ENCODE data around the gene TRPV3.

TRPV3 gene

DNA sequence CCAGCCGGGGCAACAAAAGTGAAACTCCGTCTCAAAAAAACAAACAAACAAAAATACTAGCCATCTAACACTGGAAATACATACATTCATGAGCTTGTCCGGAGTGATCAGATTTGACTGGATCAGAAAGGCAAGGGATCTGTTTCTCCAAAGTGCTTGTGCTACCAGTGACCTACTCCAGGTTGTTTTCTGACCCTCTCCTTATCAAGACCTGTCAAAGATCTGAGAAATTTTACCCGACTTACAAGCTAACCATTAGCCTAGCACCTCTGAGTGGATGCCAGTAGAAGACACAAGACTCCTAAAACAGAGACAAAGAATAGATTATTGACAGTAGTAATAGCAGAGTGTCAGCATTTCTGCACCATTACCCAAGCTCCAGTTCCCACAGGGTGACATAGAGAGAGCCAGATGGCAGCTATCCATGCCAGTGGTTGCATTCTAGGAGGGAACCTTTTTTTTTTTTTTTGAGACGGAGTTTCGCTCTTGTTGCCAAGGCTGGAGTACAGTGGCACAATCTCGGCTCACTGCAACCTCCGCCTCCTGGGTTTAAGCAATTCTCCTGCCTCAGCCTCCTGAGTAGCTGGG, 72.0 kb downstream of the TRPV3 start:
- DNase-seq (ENCODE audit: low spot score) = no peak
- TF ChIP-seq, protein P1, sequence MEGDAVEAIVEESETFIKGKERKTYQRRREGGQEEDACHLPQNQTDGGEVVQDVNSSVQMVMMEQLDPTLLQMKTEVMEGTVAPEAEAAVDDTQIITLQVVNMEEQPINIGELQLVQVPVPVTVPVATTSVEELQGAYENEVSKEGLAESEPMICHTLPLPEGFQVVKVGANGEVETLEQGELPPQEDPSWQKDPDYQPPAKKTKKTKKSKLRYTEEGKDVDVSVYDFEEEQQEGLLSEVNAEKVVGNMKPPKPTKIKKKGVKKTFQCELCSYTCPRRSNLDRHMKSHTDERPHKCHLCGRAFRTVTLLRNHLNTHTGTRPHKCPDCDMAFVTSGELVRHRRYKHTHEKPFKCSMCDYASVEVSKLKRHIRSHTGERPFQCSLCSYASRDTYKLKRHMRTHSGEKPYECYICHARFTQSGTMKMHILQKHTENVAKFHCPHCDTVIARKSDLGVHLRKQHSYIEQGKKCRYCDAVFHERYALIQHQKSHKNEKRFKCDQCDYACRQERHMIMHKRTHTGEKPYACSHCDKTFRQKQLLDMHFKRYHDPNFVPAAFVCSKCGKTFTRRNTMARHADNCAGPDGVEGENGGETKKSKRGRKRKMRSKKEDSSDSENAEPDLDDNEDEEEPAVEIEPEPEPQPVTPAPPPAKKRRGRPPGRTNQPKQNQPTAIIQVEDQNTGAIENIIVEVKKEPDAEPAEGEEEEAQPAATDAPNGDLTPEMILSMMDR (IDR thresholded peaks at IDR 0.05; ENCODE audit: extremely low read depth, missing control alignments) = no peak

DNA sequence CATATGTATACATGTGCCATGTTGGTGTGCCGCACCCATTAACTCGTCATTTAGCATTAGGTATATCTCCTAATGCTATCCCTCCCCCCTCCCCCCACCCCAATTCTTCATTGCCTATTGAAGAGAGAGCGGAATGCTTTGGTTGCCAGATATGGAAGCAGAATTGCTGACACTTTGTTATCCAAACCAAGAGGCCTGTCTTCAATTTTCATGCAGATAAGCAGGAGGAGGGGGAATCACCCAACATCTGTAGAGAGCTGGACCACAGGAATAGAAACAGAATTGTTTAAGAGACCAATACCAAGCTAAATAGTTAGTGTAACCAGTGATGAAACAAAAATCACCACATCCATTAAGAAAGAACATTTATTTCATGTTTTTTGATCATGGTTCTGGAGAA, 74.8 kb downstream of the TRPV3 start:
- TF ChIP-seq, protein P1 (IDR thresholded peaks at IDR 0.05; ENCODE audit: extremely low read depth, missing control alignments) = no peak
- DNase-seq (ENCODE audit: low spot score) = no peak

DNA sequence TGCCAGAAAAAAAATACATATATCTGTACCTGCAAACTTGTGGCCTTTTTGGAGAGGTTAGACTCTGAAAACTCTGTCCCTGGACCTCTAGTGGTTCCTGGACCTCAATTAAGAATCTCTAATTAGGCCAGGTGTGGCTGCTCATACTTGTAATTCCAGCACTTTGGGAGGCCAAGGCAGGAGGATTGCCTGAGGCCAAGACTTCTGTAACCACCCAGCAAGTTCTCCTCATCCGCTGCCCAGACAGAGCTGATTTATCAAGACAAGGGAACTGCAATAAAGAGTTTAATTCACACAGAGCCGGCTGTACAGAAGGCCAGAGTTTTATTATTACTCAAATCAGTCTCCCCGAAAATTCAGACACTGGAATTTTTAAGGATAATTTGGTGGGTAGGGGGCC, 77.6 kb downstream of the TRPV3 start:
- TF ChIP-seq, protein P1 (IDR thresholded peaks at IDR 0.05; ENCODE audit: extremely low read depth, missing control alignments) = no peak
- DNase-seq (ENCODE audit: low spot score) = no peak

DNA sequence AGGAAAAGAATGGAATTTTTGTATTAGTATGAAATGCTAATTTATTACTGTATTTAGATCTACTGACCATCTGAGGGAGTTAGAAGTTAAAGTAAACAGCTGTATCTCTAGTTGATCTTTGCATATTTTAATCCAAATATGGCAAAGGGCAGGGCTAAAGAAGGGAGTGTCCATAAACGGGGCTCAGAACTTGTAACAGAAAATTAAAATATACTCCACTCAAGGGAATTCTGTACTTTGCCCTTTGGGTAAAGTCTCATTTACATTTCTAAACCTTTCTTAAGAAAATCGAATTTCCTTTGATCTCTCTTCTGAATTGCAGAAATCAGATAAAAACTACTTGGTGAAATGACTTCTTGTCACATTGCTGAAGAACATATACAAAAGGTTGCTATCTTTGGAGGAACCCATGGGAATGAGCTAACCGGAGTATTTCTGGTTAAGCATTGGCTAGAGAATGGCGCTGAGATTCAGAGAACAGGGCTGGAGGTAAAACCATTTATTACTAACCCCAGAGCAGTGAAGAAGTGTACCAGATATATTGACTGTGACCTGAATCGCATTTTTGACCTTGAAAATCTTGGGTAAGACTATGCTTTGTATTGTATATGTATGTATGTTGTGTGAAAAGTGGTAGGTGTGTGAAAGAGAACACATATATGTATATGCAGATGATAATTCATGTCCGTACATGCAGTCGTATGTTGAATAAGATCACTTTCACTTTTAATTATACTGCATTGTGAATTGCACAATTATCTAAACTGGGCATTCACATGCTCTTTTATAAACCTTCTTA, 81.6 kb downstream of the TRPV3 start, which contains the start of gene ASPA:
Gene ASPA (plus strand): TSS at position 186 of the 799 bp plus-strand sequence. CDS start 163 bp downstream, at position 349.
- TF ChIP-seq, protein P1 (IDR thresholded peaks at IDR 0.05; ENCODE audit: extremely low read depth, missing control alignments) = no peak
- DNase-seq (ENCODE audit: low spot score) = no peak

DNA sequence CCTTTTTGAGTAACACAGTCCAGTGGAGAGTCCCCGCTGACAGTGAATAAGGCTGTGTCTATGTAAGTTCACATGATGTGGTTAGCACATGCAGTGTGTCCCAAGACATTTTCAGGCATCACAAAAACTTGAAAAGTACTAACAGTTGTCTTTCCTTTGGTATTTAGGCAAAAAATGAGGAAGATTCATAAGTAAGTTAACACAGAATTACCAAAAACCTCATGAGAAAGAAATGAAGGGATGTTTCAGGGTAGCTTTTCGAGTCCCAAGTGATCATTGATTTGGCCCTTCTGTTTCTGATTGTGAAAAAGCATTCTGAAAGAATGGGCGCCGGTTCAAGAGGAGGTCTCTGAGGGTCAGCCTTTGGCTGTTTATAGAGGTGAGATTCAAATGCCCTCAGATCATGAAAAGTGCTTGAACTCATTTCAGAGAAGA, 82.3 kb downstream of the TRPV3 start:
- DNase-seq (ENCODE audit: low spot score) = no peak
- TF ChIP-seq, protein P1 (IDR thresholded peaks at IDR 0.05; ENCODE audit: extremely low read depth, missing control alignments) = no peak

DNA sequence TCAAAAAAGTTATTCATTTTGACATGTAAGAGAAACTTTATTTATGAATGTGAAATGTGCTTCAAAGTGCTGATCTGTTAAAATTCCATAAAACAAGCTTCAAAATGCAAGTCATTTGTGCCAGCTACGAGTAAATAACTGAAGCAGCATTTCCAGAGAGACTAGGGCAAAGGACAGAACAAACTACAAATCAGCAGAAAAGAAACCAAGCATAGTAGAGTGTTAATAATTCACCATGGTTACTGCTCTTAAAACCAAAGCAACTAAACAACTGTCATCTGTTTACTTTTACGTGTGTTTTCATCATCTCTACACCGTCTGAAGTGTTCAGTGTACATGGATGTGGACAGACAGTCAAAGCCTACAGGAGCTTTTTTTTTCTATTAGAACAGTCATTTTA, 83.4 kb downstream of the TRPV3 start:
- DNase-seq (ENCODE audit: low spot score) = no peak
- TF ChIP-seq, protein P1 (IDR thresholded peaks at IDR 0.05; ENCODE audit: extremely low read depth, missing control alignments) = no peak

DNA sequence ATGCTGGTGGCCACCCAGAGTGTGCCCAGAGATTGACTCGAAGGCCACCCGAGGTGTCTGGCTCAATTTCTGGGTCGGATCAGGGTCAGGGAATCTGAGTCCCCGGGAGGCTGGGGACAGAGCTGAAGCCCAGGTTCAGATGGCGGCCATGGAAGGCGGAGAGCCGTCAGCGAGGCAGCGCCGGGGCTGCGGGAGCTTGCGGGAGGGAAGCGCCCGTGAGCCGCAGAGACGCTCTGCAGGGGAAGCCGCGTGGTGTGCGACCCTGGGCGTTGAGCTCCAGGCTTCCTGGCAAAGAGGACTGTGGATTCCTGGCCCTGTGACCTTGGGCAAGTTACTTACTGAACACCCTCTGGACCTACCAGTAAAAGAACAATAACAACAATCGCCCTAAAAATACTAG, 85.5 kb downstream of the TRPV3 start:
- no peak for DNase-seq (ENCODE audit: low spot score)
- TF ChIP-seq, protein P1 (IDR thresholded peaks at IDR 0.05; ENCODE audit: extremely low read depth, missing control alignments) = no peak
